Spinal cord (tissue), 10 donors: ENCODE measurements around the gene EFEMP2. TPM values are rescaled to one million over a fixed set of nuclear protein-coding genes. Genes with fewer than 3 reads are reported as not detected.

Source experiments
- DNase-seq, 6 donors: peaks; one replicate each; pipeline versions ENCODE4 v3.0.0 to v3.0.0-alpha.2; 2013 to 2015; ENCODE audit warnings: low spot score in 6 of 6, low read depth in 4 of 6
- H3K27ac ChIP-seq: one replicate; pipeline ENCODE4 v1.5.1; 2013; ENCODE audit warnings: low read depth, low read length, control low read depth
- H3K27me3 ChIP-seq: one replicate; pipeline ENCODE4 v1.6.1; 2013; ENCODE audit warnings: low read length; ENCODE audit not compliant: control insufficient read depth, insufficient read depth
- H3K36me3 ChIP-seq: one replicate; pipeline ENCODE4 v1.6.1; 2013; ENCODE audit warnings: low read length; ENCODE audit not compliant: control insufficient read depth, insufficient read depth
- H3K4me1 ChIP-seq: one replicate; pipeline ENCODE4 v1.6.1; 2013; ENCODE audit warnings: low read length; ENCODE audit not compliant: control insufficient read depth, insufficient read depth
- H3K4me3 ChIP-seq: one replicate; pipeline ENCODE4 v1.5.1; 2013; ENCODE audit warnings: low read depth, low read length, control low read depth
- H3K9me3 ChIP-seq: one replicate; pipeline ENCODE4 v1.6.1; 2013; ENCODE audit warnings: low read length; ENCODE audit not compliant: control insufficient read depth, insufficient read depth
- WGBS: methylation state at CpG from one replicate; pipeline ENCODE4 v1.1.5; 2013; ENCODE audit warnings: missing lambda C conversion rate; ENCODE audit not compliant: insufficient coverage; 5-methylcytosine and 5-hydroxymethylcytosine counted together
- long read RNA-seq, 4 donors: transcript quantifications; one replicate each; lab custom pipeline, GENCODE V29; 2026
- polyA plus RNA-seq, 2 donors: library from polyadenylated mRNA; unstranded; fragments of 120-200 nt; gene quantifications; one replicate each; pipeline ENCODE4 v1.2.1, GENCODE V29; 2013; ENCODE audit not compliant: insufficient read length in 2 of 2
- total RNA-seq, 2 donors: library from RNA; depleted of rRNA in 1 of 2; stranded (reverse); fragments of 120-200 nt in 1 of 2; fragments of >200 nt in 1 of 2; gene quantifications; one replicate each; pipeline versions ENCODE4 v1.2.3 to v1.2.4, GENCODE V29; 2013 to 2014
- donor health status: healthy.

The EFEMP2 gene
- 10 to 100 TPM; 21.2 to 84.5 TPM for total RNA-seq
- polyA plus RNA-seq: 10 to 100 TPM; 73.6 to 94.1 TPM
- long read RNA-seq, donor 1, transcript EFEMP2-201 (11 exons, 2,034 nt): major isoform, 24 of 39 reads
- long read RNA-seq, donor 1, transcript EFEMP2-217 (12 exons, 1,813 nt): minor isoform, 7 of 39 reads
- long read RNA-seq, donor 1, partial matches to known transcripts: 7 of 39 reads
- long read RNA-seq, donor 1, other reads (novel, unspliced or antisense): 0 of 39 reads
- long read RNA-seq, donor 2, transcript EFEMP2-201 (11 exons, 2,034 nt): major isoform, 7 of 8 reads
- long read RNA-seq, donor 2, partial matches to known transcripts: 0 of 8 reads
- long read RNA-seq, donor 2, other reads (novel, unspliced or antisense): 0 of 8 reads
- long read RNA-seq, donor 3, transcript EFEMP2-217 (12 exons, 1,813 nt): minor isoform, 6 of 17 reads
- long read RNA-seq, donor 3, transcript EFEMP2-201 (11 exons, 2,034 nt): major isoform, 8 of 17 reads
- long read RNA-seq, donor 3, partial matches to known transcripts: 0 of 17 reads
- long read RNA-seq, donor 3, other reads (novel, unspliced or antisense): 0 of 17 reads
- long read RNA-seq, donor 4, transcript EFEMP2-212 (3 exons, 811 nt): minor isoform, 8 of 70 reads
- long read RNA-seq, donor 4, transcript EFEMP2-217 (12 exons, 1,813 nt): minor isoform, 6 of 70 reads
- long read RNA-seq, donor 4, transcript EFEMP2-201 (11 exons, 2,034 nt): major isoform, 30 of 70 reads
- long read RNA-seq, donor 4, partial matches to known transcripts: 26 of 70 reads
- long read RNA-seq, donor 4, other reads (novel, unspliced or antisense): 0 of 70 reads

DNA sequence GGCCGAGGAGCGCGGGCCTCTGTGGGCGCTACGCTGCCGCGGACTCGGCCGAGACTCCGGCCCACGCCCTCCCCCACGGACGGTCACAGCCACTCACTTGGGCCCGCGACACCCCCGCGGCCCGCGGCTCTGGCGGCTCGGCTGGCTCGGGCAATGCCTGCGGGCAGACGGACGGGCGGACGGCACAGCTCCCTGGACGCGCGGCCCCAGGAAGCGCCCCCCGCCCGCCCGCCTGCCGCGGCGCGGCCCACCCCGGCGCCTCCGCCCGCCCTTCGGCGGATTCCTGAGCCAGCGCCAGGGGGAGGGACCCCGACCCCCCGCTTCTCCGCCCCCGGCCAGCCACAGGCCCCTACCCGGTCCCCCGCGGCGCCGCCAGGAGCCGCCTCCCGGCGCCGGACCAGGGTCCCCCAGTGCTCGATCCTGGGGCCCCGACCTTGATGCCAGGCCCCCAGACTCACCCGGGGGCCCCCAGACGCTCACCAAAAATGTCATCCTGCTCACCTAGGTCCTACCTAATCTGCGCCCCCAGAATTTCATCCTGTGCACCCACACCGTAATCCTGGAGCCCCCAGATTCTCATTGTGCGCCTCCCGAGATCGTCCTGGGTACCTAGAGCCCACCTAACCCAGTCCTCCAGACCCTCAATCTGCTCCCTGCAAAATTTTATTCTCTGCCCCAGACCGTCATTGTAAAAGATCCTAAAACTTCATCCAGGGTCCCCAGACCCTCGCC is at the start of gene EFEMP2:
Gene EFEMP2, minus strand, starts transcription at position 215 of the 732 bp plus-strand sequence. CDS start 446 bp downstream, outside the sequence.
- under 1% methylated on average over 69 of the region's 69 CpGs for WGBS
- no peaks in the 10 kb centered on the region for H3K9me3 ChIP-seq
- H3K27me3 ChIP-seq: no peaks in the 10 kb centered on the region
- H3K4me3 ChIP-seq: peak within 1 kb of the TSS; percentile 51
- peak within 1 kb of the TSS; percentile 89 for H3K27ac ChIP-seq
- DNase-seq: peak in 2 of 6 donors; percentile 51 to 75
- H3K4me1 ChIP-seq: peaks cover 39% of the 10 kb centered on the region
- H3K36me3 ChIP-seq: peaks cover 31% of the 10 kb centered on the region

DNA sequence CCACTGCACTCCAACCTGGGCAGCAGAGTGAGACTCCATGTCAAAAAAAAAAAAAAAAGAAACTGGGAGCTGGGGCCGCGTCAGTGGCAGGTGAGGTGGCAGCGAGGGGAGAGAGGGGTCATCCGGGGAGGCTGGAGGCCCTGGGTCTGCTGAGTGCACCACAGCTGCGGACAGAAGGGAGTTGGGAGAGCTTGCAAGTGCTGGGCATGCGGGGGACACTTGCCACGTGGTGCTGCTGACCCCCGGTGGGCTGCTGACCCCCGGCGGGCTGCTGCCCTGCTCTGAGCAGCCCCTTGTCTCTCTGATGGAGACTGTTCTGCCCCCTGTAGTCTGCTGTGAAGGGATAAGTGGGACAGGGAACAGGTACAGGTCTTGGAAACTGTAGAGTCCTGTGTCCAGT is 49.3 kb upstream of the EFEMP2 start:
- H3K4me1 ChIP-seq: peaks cover 32% of the 10 kb centered on the region
- no peak for DNase-seq
- H3K36me3 ChIP-seq: peaks cover 57% of the 10 kb centered on the region
- no peak overlapping the region for H3K27ac ChIP-seq
- H3K27me3 ChIP-seq: no peaks in the 10 kb centered on the region
- 91% methylated on average over 10 of the region's 10 CpGs for WGBS
- H3K9me3 ChIP-seq: no peaks in the 10 kb centered on the region
- H3K4me3 ChIP-seq: no peak overlapping the region

GRCh38 chr11:65921033-65921555 is 48.5 kb upstream of the EFEMP2 start:
- Histone ChIP-seq H3K36me3 (peaks cover 57% of the 10 kb centered on the region), H3K9me3 (no peaks in the 10 kb centered on the region), H3K27me3 (no peaks in the 10 kb centered on the region), H3K4me1 (peaks cover 37% of the 10 kb centered on the region), H3K27ac (no peak overlapping the region), H3K4me3 (no peak overlapping the region)
- WGBS: 85% methylated on average over 9 of the region's 12 CpGs
- DNase-seq: no peak

- H3K4me3 ChIP-seq: peak overlapping the region; percentile 70
- H3K27ac ChIP-seq: no peak overlapping the region
- no peaks in the 10 kb centered on the region for H3K27me3 ChIP-seq
- peaks cover 45% of the 10 kb centered on the region for H3K4me1 ChIP-seq
- peaks cover 62% of the 10 kb centered on the region for H3K36me3 ChIP-seq
- no peaks in the 10 kb centered on the region for H3K9me3 ChIP-seq
- DNase-seq: no peak
- WGBS: 73% methylated on average over 14 of the region's 15 CpGs
These were observed 47.8 kb upstream of the EFEMP2 start for GRCh38 chr11:65920372-65920802.

- Histone ChIP-seq H3K4me3 (peak overlapping the region; percentile 70), H3K36me3 (peaks cover 62% of the 10 kb centered on the region), H3K4me1 (peaks cover 49% of the 10 kb centered on the region), H3K27ac (peak overlapping the region; percentile 47), H3K27me3 (no peaks in the 10 kb centered on the region), H3K9me3 (no peaks in the 10 kb centered on the region)
- DNase-seq: peak in 1 of 6 donors; percentile 17
- WGBS: under 1% methylated on average over 43 of the region's 60 CpGs
These were observed 47.2 kb upstream of the EFEMP2 start for GRCh38 chr11:65919573-65920371.

DNA sequence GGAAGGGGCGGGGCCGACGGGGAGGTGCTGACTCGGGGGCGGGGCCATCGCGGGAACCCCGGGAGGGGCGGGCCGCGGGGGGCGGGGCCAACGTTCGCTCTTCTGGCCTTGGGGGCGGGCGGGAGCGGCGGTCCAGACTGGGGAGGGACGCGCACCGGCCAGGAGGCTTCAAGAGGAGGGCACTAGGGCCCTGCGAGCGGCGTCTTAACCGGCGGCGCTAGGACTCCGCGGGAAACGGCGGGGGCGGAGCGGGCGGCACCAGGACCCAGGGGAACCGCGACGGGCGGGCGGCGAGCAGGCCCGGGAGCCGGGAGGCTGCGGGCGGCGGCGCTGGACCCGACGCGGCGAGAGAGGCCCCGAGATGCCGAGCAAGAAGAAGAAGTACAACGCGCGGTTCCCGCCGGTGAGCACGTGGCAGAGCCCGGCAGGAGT is 46.6 kb upstream of the EFEMP2 start, which contains the start of gene DRAP1:
Gene DRAP1, plus strand, starts transcription at position 286 of the 432 bp plus-strand sequence. Its CDS starts 76 bp downstream, at position 362.
- DNase-seq: peak; percentile 82 to 99 (median 96)
- no peaks in the 10 kb centered on the region for H3K27me3 ChIP-seq
- peaks cover 49% of the 10 kb centered on the region for H3K4me1 ChIP-seq
- WGBS: under 1% methylated on average over 59 of the region's 59 CpGs
- H3K36me3 ChIP-seq: peaks cover 55% of the 10 kb centered on the region
- peak within 1 kb of the TSS; percentile 71 for H3K27ac ChIP-seq
- H3K4me3 ChIP-seq: peak within 1 kb of the TSS; percentile 89
- no peaks in the 10 kb centered on the region for H3K9me3 ChIP-seq

DNA sequence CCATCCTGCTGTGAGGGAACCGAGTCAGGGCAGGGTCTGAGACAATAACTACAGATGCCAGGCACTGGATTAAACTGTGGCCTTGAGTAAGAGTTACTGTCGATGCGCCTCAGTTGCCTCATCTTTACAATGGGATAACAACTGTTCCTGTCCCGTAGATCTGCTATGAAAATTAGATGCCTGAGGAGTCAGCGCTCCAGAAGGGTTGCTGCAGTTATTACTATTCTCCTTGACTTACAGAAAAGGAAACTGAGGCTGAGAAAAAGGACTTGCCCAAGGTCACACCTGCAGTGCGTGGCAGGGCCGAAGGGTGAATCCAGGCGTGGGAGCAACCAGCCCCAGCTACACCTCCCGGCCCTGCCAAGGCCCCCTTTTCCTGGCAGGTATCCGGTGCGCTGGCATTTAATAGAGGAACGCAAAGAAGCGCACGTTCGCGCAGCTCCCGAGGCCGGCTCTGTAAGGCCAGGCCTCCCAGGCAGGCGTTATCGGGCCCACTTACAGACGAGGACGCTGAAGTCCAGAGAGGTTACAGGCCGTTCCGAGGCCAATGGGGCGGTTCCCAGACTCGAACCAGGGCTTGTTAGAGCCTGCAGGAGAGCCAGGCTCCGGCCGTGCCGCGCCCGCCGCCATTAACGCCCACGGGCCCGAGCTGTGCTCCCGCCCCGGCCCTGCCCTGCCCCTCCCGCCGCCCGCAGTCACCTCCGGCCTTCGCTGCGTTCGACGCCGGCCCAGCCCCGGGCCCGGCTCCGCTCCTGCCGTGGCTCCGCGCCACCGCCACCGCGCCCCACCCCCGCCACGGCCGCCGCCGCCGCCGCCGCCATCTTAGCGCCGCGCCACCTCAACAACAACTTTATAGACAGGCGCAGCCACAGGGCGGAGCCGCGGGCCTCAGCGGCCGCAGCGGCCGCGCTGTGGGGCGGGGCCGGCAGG is 45.9 kb upstream of the EFEMP2 start, which contains the start of gene C11orf68:
Gene C11orf68, minus strand, starts transcription at position 852 of the 930 bp plus-strand sequence. Its CDS starts 31 bp downstream, at position 821.
- WGBS: 6% methylated on average over 69 of the region's 77 CpGs
- Histone ChIP-seq H3K27ac (peak within 1 kb of the TSS; percentile 71), H3K4me1 (peaks cover 49% of the 10 kb centered on the region), H3K9me3 (no peaks in the 10 kb centered on the region), H3K27me3 (no peaks in the 10 kb centered on the region), H3K36me3 (peaks cover 52% of the 10 kb centered on the region), H3K4me3 (peak within 1 kb of the TSS; percentile 89)
- no peak for DNase-seq
